C4-2B (cell line): ENCODE measurements around the gene GRIK2.

Experiments
- H3K27ac ChIP-seq: fragments of 450-650 bp; 2 replicates; pipeline ENCODE4 v1.5.1; 2017
- ZFX ChIP-seq: fragments of 450-650 bp; IDR thresholded peaks from 2 replicates; pipeline ENCODE4 v1.6.1; 2017
- TF ChIP-seq, protein P1 (sequence below): fragments of 450-650 bp; conservative IDR thresholded peaks from 2 replicates; pipeline ENCODE4 v1.5.1; 2017; ENCODE audit warnings: mild to moderate bottlenecking

Gene GRIK2

DNA sequence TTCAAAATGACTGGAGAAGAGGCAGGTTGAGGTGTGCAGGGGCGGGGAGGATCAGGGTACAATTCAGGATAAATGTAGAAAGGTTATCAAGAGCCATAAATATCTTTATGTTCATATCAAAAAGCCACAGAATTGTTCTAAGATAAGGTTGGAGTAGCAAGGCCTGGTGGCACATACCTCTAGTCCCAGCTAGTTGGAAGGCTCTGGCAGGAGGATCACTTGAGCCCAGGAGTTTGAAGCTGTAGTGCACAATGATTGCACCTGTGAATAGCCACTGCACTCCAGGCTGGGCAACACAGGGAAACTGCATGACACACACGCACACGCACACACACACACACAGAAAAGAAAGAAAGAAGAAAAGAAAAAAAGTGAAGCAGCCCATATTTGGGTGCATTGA is 194.8 kb downstream of the GRIK2 start:
- no peak overlapping the region for H3K27ac ChIP-seq
- TF ChIP-seq, protein P1, sequence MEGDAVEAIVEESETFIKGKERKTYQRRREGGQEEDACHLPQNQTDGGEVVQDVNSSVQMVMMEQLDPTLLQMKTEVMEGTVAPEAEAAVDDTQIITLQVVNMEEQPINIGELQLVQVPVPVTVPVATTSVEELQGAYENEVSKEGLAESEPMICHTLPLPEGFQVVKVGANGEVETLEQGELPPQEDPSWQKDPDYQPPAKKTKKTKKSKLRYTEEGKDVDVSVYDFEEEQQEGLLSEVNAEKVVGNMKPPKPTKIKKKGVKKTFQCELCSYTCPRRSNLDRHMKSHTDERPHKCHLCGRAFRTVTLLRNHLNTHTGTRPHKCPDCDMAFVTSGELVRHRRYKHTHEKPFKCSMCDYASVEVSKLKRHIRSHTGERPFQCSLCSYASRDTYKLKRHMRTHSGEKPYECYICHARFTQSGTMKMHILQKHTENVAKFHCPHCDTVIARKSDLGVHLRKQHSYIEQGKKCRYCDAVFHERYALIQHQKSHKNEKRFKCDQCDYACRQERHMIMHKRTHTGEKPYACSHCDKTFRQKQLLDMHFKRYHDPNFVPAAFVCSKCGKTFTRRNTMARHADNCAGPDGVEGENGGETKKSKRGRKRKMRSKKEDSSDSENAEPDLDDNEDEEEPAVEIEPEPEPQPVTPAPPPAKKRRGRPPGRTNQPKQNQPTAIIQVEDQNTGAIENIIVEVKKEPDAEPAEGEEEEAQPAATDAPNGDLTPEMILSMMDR: no peak
- TF ChIP-seq ZFX: no peak

DNA sequence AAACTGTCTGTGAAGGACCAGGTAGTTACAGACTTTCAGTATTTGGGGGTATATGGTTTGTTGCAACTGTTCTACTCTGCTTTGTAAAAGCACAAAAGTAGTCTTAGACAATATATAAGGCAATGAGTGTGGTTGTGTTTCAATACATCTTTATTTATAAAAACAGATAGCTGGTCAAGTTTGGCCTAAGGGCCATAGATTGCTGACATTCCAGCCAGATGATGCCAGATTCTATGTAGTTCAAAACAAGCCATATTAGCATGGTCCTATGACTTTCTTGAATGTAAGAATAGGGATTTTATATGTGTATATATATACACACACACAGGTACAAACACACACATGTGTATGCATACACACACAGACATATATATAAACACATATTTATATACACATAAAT is 201.8 kb downstream of the GRIK2 start:
- no peak overlapping the region for H3K27ac ChIP-seq
- TF ChIP-seq ZFX: no peak
- TF ChIP-seq, protein P1: no peak

DNA sequence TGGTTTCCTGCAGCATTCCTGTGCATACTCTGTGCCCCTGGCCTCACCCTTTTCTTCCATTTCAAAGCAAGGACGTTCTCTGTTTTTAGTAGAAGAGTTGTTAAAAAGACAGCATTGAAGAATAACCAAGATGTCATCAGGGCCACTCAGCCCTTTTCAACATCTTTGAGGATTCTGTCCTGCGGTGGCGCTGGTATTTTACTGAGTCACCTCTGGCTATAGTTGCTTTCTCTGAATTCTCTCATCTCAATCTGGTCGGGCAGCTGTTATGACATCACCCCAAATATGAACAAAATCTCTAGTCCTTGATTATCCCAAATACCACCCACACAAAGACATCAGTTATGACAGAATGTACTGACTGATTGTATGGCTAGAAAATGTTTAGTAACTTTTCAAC is 204.2 kb downstream of the GRIK2 start:
- TF ChIP-seq ZFX: no peak
- TF ChIP-seq, protein P1: no peak
- H3K27ac ChIP-seq: no peak overlapping the region

DNA sequence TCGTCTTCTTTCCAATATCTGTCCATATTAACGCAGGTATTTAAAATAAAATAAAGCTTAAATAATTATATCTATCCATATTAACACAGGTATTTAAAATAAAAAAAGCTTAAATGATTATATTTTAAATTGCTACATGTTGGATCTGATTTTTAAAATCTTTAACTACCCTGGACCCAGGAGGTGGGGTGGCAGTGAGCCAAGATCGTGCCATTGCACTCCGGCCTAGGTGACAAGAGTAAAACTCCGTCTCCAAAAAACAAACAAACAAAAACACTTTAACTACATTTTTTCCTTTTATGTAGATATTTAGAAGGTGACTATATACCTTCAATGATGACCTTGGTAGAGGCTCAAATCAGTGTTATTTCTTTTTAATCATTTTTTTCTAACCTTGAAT is 211.9 kb downstream of the GRIK2 start:
- no peak overlapping the region for H3K27ac ChIP-seq
- no peak for TF ChIP-seq ZFX
- TF ChIP-seq, protein P1: no peak

DNA sequence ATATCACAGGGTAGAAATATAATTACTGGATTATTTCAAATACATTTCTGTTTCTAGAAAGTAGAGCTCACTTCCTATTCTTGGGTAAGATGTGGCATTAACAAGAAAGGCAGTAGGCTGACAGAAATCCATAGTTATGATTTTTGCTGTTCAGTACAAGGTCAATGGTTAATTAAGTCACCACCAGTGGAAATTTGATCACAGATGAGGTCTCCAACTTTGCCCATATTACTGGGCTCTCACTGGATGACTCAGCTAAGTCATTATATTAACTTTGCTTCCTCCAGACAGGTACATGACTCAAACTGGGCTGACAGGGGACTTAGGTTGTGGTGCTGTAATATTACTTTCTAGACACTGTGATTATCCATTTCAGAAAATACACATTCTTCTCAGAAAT is 212.4 kb downstream of the GRIK2 start:
- H3K27ac ChIP-seq: no peak overlapping the region
- TF ChIP-seq, protein P1: no peak
- TF ChIP-seq ZFX: no peak

DNA sequence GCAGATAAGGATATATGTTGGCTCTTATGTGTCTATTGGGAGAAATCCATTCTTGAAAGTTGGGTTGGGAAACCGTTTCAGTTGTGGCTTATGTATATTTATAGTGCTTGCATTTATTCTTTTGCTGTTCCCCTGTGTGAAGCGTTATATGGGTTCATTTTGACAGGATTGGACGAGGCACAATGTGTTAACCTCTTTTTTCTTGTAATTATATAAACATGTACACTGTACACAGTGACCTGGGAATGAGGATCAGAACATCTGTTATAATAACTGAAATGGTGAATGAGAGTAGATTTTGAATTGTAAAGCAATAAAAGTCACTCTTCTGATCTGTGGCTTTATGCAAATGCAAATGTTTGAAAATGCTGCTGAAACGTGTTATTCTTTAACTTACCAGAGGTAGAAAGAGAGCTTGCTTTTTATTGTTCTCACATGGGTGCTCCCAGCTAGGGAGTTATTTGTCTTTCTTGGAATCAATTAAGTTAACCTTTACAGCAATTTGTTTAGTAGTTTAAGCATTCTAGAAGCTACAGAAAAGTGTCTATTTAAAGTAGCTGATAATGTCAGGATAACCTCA is 213.7 kb downstream of the GRIK2 start:
- no peak overlapping the region for H3K27ac ChIP-seq
- TF ChIP-seq, protein P1: no peak
- no peak for TF ChIP-seq ZFX

DNA sequence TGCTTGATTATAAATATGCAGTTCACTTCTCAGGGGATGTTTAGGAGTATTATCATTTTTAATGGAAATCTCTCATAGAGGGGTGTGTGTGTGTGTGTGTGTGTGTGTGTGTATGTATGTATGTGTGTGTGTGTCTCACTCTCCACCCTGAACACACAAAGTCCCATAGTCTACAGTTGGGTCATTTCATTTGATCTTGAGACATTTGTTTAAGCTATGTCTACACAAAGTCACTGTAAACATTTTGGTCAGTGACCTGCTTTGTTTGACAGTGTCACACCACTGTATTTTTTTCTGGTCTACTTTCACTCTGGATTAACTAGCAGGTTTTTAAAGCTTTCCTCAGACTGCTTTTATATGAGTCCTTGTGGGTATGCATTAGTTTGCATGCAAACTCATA is 215.2 kb downstream of the GRIK2 start:
- TF ChIP-seq ZFX: no peak
- TF ChIP-seq, protein P1: no peak
- H3K27ac ChIP-seq: no peak overlapping the region
